Measurements from ENCODE around the gene SCRN2.
A peak's percentile ranks its signal among the peaks of the same experiment; 100 is the strongest.

SCRN2 gene

DNA sequence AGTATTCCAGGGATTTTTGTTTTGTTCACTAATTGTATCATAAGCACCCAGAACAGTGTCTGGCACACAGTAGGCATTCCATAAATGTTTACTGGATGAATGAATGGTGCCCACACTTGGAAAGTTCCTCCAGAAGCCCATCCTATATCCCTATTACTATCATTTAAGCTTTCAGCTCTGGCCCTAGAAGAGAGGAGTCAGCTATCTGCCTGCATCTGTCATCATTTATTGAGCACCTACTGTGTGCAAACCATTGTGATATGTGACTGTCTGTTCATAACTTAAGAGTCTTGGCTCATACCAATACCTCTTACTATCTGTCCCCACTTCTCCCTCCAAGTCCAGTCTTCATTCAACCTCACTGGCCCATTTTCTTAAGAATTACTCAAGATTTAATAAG lies 30.0 kb upstream of the SCRN2 start:
- DNase-seq = no peak

DNA sequence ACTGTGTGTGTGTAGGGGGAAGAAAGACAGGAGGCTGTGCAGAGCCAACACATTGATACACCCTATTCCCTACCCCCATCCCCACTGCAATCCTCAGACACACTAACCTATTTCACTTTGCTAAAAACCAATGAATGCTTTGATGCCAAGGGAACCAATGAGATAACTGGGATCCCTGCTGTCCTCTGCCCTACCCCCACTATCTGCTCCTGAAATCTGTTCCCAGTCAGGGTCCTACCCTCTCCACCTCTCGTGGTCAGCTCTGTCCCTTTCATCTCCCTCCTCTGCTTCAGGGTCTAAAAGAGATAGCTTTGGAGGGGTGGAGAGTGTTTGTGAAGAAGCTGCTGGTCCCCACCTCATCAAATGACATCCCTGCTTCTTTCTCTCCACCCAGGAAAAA lies 29.0 kb upstream of the SCRN2 start:
- DNase-seq = no peak

DNA sequence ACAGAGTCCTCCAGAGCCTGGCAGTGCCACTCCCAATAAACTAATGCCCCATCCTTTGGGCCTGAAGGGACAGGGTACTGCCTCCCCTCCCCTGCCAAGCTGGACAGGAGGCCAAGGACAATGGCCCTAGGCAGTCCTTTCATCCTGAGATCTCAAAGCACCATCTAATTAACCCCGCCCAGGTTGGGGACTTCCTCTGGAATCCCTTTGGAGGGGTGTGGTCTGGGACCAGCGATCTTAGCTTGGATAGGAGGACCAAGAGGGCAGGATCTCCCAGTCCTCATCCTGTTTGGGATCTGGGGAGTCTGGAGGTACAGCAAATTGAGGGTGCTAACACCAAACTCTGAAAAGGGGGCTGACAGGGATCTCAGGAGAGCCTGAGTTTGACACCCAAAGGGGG lies 28.0 kb upstream of the SCRN2 start:
- no peak for DNase-seq

DNA sequence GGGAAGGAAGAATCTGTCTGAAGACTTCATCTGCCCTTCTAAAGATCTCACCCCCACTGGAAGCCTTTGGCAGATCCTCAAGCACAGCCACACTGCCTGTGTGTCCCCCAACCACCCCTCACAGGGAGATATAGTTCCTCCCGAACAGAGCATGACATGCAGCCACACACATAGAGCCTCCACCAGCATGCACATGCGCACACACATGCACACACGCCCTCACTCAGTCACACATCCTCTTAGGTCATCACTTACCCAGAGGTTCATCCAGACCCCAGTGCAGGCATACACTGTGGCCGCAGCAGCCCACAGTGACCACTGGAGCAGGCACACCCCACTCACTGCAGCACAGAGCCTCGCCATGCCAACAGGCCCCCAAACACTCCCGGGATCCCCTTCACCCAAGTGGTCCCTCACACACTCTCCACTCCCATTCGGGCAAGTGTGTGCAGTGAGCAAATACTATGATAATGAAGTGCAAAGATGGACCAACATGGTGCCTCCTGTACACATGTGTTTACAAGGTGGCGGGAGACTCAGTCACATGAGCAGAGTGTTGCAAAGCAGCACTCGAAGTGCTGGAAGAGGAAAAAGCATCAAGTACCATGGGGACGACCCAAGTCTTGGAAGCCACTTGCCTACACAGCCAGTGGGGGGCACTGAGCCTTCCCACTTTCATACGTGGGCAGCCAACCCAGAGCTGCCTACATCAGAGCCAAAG lies 26.9 kb upstream of the SCRN2 start:
- no peak for DNase-seq

DNA sequence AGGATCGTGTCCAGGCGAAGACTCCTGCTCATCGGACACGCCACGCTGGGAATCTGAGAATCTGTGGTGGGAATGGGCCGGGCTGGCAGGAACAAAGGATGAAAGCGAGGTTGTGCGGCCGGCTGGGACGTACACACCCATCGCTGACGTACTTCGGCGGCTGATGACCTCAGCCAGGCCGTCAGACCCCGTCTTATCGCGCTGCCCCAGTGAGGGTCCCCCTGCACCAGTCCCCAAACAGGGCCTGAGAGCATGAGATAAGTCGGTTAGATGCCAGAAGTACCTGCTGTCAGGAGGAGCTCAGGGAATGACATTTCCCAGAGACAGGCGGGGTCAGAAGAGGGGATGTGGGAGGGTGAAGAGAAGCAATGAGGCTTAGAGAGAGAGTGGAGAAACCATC lies 25.9 kb upstream of the SCRN2 start:
- DNase-seq = no peak

DNA sequence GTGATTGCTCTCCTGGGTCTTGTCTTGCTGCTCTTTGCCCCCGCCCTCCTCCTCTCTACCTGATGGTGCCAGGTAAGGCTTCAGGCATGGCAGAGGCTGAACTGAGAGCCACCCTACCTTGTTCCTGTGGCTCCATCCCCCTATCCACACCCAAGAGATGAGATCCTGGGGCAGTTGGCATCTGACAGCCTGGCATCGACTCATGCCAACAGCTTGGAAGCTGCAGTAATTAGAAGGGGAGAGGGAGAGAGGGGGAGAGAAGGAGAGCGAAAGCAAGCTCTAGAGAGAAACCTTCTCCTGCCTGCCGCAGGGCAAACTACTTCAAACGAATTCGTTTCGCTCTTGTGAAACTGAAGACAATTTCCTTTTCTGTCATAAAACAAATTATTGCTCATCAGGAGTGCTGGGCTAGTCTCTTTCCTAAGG lies 23.7 kb upstream of the SCRN2 start:
- no peak for DNase-seq

DNA sequence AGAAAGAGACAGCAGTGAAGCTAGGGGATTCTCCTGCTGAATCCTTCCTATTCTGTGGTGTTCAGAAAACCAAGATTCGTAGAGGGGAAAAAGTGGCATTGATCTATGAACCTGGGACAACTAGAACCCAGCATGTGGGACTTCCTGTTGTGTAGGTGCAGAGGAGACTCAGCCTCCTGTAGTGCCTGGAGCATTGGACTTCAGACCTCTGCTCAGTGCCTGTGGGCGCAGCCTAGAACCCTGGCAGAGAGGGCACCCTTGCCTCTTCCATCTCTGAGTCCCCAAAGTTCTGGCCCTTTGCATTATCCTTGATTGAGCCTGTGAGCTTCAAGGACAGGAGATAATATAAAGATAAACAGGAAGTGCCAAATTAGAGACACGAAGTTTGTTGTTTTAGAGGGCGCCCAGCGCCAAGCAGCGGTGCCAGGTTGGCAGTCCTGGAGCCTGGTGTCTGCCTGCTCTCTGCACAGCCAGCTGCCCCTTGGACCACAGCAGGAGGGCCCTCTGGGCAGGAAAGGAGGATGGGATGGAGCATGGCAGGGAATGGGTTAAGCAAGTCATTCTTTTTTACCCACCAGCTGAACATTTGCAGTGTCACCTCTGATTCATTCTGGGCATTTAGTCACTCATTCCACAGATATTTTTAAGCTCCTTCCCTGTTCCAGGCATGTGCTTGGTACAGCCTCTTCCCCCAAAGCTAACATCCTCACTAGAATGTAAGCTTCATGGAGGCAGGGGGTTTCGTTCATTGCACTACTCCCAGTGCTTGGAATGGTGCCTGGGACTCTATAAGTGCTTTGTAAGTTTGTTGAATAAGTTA lies 21.8 kb upstream of the SCRN2 start:
- no peak for DNase-seq

DNA sequence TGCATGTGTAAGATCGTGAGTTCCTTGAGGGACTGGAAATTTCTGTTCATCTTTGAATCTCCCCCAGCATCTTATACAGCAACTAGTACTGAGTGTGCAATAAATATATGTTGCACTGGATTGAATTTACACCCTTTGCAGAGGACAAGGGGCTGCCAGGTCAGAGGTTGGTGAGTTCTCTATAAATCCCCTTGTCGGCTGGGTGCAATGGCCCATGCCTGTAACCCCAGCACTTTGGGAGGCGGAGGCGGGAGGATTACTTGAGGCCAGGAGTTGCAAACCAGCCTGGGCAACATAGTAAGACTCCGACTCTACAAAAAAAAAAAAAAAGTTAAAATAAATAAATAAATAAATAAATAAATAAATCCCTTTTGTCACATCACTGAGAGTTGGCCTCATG lies 19.3 kb upstream of the SCRN2 start:
- no peak for DNase-seq

DNA sequence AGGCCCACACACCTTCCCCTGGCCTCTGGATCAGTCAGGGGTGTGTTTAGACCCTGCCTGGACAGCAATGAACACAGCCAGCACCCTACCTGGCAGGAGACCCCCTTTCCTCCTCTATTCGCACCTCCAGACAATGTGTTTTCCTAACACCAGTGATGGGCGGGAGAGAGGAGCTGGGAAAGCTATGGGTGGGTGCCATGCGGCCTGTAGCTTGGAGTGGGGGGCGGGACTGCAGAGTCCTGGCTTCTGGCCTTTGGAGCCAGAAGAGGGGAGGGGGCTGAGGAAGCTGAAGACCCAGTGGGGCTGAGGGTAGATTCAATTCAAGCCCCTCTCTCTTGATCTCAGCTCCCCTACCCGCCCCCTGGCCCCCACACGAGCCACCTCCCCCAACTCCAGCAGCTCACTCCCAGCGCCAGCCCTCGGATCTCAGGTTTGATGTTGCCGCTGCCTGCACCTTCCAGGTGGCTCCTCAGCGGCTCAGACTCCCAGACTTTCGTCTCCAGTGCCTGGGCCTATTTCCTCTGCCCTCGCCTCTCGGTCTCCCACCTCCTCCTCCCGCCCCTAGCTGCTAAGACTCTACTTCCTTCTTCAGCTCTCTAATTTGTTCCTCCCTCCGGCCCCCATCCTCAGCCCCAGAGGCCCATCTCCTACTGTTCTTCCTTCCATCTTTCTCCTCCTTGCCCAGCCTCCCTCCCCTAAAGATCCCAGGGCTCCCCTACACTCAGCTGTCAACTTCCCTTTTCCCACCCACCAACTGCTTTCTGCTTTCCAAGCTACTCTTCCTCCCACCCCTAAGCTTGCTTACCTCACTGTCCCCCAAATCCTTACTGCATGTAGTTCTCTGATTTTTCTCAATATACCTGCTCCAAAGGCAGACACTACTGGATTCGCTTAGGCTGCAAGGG lies 16.7 kb upstream of the SCRN2 start:
- DNase-seq = no peak

DNA sequence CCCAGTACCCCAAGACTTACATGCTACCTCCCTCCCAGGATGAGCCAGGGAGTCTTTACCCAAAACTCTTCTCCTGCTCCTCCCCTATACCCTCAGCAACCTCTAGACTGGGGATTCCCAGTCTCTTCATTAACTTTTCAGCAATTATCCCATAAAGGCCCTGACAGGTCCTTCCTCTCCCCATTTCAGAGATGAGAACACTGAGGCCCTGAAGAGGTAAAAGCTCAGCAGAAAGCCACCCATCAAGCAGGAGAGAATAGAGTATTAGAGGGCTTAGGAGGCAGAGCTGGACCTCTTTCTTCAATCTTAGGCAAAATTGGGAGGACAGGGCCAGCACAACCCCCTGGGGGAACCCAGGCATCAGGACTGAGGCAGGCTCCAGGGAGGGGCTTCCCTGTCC lies 15.8 kb upstream of the SCRN2 start:
- no peak for DNase-seq

DNA sequence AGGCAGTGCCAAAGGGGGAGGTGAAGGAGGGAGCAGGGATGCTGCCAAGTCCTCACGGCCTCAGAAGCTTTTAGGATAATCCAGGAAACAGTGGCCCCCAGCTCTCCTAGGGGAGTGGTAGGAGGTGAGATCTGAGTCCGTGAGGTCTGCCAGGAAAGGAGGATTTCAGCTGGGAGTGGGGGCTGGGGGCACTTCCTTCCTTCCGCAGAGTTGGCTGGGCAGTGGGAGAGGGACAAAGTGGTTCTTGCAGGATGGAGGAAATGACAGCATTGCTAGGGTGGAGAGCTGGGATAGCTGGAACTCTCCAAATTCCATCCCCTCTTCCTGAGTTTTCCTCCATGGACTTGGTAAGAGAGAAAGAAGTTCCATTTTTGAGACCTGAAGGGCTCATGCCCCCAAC lies 14.7 kb upstream of the SCRN2 start:
- DNase-seq = no peak

DNA sequence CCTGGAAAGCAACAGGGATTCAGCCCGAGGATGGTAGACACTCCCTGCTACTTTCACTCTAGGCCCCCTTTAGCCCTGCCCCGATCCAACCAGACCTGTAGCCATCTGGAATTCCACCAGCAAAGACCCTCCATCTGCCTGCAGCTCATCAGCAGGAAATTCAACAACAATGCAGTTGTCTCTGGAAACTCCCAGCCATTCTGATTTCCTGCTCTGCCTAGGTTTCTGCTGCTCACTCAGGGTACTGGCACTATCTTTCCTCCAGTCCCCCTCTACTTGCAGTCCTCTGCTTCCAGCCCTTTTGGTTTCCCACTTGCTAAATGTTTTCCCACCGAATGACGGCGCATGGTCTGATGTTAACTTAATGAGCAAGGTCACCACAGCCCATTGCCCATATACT lies 12.5 kb upstream of the SCRN2 start:
- no peak for DNase-seq

DNA sequence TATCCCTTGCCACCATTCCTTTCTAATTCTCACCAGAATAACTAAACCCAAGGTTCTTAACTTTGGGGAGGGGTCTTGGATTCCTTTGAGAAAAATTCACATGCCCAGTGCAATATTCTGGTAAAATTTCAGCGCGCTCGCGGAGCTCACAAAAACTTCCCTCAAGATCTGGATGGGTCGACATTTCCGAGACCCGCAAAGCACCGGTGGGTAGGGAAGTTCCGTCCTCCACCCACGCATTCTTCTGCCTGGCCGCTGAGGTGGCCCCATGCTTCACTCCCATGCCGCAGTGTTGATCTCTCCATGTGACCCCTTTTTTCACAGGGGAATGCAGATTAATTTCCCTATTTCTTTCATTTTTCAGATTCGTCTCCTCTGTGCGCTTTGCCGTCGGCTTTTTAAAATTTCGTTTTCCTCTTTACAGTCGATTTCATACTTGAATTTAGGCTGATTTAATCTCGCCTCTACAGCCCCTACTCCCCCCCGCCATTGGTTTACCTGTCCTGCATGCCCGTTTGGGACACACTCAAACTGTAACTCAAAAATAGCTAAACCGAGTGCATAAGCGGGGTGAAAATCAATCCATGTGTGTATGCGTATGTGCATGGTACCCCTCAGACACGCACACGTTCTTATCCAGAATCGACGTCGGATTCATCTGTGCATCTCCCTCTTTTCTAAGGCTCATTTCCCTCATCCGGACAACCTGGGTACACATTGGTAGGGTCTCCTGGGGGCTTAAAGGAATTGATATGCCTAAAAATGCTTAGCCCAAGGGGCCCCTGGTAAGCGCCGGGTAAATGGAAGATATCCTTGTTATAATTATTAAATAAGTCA lies 11.3 kb upstream of the SCRN2 start:
- DNase-seq = no peak

DNA sequence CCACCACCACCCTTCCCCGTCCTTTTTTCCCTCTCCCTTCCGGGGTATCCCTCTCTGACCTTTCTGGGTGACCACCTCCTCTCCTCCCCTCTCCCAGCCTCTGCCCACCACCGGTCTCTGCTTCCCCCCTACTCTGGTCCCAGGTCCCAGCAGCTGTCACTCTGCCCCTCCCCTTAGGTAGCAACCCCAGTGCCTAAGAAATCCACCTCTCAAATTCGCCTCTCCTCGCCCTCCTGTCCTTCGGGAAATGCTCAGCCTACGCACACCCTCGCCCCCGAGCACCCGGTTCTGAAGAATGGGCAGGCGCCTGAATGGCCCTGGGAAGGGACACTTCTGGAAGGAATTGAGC lies 10.7 kb upstream of the SCRN2 start:
- no peak for DNase-seq

DNA sequence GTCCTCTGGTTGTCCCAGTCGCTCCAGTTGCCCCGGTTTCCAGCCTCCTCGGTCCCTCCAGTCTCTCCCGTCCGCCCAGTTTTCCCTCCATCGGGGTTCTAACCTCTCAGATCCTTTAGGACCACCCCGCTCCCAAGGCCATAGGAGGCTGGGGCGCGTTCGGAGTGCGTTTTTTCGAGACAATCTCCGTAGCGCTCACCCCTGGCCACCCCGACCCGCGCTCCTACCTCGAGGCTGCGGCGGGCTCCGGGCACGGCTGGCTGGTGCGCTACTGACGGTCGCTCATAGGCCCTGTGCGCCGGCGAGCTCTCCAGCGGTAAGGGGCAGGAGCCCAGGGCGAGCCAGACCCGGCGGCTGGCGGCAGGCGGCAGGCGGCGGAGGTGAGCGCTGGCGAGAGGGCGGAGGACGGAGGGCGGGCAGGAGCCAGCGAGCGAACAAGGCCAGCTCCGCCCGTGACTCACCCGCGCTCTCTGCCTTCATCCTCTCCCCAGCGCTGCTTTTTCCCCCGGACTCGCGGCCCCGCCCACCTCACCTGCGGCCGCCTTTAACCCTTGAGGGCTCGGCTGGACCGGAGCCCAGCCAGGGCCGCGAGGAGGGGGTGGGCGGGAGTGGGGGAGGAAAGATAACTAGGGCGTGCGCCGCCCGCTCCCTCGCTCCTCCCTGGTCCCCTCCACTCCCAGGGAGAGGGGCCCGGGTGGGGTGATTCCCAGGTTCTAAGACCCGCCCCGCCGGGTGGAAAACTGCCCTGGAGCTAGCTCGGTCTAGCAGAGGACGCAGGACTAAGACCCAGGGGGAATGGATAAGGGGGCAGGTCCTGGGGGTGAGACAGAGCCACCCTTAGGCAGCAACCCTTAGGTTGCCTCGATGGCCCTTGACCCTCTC lies 9.9 kb upstream of the SCRN2 start, which contains the start of gene SP6:
Gene SP6, minus strand, starts transcription at position 472 of the 882 bp plus-strand sequence. CDS start 2,734 bp downstream, outside the sequence.
- DNase-seq = peak; percentile 59

DNA sequence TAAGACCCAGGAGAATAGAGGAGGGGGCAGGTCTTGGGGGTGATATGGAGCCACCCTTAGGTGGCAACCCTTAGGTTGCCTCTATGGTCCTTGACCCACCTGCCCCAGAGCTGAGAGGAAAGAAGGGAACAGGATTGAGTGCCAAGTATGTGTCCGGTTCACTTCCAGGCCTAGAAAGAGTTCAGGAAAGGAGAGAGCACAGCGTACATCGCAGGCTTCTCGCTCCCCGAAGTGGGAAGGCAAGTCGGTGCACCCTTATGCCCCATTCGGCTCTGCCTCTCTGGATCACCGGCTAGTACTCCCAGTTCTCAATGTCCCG lies 9.3 kb upstream of the SCRN2 start:
- no peak for DNase-seq

DNA sequence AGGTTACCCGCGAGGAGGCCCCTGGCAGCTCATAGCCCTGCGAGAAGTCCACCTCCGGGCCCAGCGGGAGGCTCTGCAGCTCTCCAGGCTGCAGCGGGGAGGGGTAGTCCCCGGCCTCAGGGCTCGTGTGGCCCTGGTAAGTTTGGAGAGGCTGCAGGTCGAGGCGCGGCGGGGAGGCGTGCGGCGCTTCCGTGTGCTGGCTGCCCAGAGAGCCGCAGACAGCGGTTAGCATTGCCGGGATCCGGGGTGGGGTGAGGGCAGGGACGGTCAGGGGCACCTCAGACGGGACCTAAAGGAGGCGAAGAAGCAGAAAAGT lies 7.1 kb upstream of the SCRN2 start:
- no peak for DNase-seq

DNA sequence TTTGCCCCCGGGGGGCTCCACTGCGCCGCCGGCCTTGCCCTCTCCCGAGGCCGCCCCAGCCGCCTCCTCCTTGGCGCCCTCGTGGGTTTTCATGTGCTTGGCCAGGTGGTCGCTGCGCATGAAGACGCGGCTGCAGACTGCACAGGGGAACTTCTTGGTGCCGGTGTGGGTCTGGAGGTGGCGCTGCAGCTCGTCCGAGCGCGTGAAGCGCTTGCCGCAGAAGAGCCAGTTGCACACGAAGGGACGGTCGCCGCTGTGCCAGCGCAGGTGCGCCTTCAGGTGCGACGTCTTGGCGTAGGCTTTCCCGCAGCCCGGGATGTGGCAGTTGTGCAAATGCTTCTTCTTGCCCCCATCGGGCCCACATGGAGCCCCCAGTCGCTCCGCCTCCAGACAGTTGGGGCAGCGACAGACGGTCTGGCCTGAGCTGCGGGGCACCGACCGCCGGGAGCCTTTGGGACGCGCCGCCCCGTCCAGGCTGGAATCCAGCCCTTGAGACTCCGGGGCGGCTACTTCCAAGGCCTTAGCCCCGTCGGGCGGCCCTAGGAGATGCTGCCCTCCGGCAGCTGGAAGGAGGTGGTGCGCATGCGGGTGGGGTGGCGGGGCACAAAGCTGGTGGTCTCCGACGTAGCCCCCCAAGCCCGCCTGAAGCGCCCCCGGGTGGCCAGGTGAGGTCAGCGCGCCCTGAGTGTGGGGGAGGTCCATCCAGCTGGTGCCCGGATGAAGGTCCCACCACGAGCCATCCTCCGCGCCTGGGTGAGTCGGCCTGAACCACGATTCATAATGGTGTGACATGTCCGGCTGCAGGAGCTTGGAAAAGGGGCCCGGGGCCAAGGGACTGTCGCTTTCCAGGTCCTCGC lies 6.5 kb upstream of the SCRN2 start:
- DNase-seq = peak; percentile 30

DNA sequence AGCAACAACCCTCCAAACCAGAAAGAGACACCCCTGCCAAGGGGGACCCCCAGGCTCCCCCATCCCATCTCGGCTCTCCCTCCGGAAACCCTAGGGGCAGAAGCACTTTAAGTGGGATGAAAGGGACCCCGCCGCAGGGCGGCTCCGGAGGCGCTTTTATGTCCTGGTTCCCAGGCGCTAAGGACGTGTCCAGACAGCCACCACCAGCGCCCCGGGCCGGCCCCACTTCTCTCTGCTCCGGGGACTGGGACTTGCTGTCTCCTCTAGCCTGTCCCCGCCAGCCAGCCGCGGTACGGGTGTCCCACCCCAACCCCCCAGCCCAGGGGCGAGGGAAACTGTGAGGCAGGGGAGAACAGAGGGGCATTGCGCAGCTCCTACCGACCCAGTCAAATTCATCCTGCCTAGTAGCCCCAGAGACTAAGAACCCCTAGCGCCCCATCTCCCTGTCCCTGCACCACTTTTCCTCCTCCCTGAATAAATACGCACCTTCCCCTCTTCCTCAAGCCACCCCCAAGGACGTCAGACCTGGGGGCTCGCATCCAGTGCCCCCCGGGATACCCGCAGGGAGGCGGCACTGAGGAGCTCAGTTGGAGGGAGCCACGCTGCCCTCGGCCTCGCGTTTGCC lies 5.8 kb upstream of the SCRN2 start:
- DNase-seq = no peak

DNA sequence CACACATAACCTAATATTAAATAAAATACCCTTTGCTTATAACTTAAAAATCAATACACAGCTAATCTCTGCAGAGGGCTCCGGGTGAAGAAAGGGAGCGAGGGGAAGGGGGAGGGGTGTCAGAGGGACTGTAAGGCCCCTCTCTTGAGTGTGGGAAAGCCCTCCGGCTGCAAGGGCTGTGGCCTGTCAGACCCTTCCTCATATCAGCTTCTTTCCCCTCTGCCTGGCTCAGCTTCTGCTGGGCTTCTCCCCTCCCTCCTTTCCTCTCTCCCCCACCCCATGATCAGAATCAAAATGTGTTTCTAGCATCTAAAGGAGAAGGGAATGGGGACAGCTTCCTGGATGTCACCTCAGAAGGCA lies 4.6 kb upstream of the SCRN2 start:
- no peak for DNase-seq
